ENCODE results near the gene DMPK. TPM values are rescaled to one million over a fixed set of nuclear protein-coding genes. Genes with fewer than 3 reads are reported as not detected.
A peak's percentile ranks its signal among the peaks of the same experiment; 100 is the strongest.

The DMPK gene
- total and polyA plus RNA-seq, 9 of the 15 experiments (the other 6 are each of a cell fraction or from before 2014, with no cell fraction given) = 0.24 to 31.3 (median 7.3) TPM

GRCh38 chr19:45782820-45783785 lies 813 bp upstream of the DMPK start:
- FAIRE-seq = no peak
- Histone ChIP-seq H3K9ac (ENCODE audit: insufficient read depth in 1 of 2, low read depth in 2 of 2, low read length in 2 of 2) (peak overlapping the region in 1 of 2 experiments; percentile 78; a peak in 2 of 4 replicates), H3K4me2 (ENCODE audit: insufficient read depth, low read length) (no peak overlapping the region)
- TF ChIP-seq MAX (CRISPR knock-in tag; IDR thresholded peaks at IDR 0.05) (0 out of 2 replicates have a peak, but pooled peaks have one; percentile 16), POLR2G (IDR thresholded peaks at IDR 0.05; ENCODE audit: low read depth, low read length) (peak; percentile 52), MAFG (tag; conservative IDR thresholded peaks at IDR 0.05) (no peak), RFX7 (CRISPR knock-in tag; IDR thresholded peaks at IDR 0.05) (no peak), BCL6 (CRISPR knock-in tag; IDR thresholded peaks at IDR 0.05) (no peak), IRF2 (CRISPR knock-in tag; IDR thresholded peaks at IDR 0.05) (no peak), ZNF695 (CRISPR knock-in tag; IDR thresholded peaks at IDR 0.05) (no peak), EWSR1 (IDR thresholded peaks at IDR 0.05; ENCODE audit: borderline replicate concordance, low read depth, partially characterized antibody) (no peak), ZNF384 (IDR thresholded peaks at IDR 0.05; ENCODE audit: low read depth, low read length) (0 out of 2 replicates have a peak, but pooled peaks have one; percentile 10), NCOA6 (IDR thresholded peaks at IDR 0.05) (no peak), SMAD4 (CRISPR knock-in tag; conservative IDR thresholded peaks at IDR 0.05) (no peak), RBFOX2 (IDR thresholded peaks at IDR 0.05; ENCODE audit: low read depth, low read length) (peak; percentile 34; the same call in 1 of the 2 replicates), RBM14 (IDR thresholded peaks at IDR 0.05; ENCODE audit: borderline replicate concordance, insufficient read depth, low read depth, low read length) (no peak), ZNF174 (CRISPR knock-in tag; IDR thresholded peaks at IDR 0.05) (no peak), STAT5B (CRISPR knock-in tag; IDR thresholded peaks at IDR 0.05) (no peak), TFAP4 (CRISPR knock-in tag; IDR thresholded peaks at IDR 0.05; ENCODE audit: borderline replicate concordance) (0 out of 2 replicates have a peak, but pooled peaks have one; percentile 12), CTBP1 (IDR thresholded peaks at IDR 0.05; ENCODE audit: borderline replicate concordance) (no peak)
- TF ChIP-seq, protein P1, sequence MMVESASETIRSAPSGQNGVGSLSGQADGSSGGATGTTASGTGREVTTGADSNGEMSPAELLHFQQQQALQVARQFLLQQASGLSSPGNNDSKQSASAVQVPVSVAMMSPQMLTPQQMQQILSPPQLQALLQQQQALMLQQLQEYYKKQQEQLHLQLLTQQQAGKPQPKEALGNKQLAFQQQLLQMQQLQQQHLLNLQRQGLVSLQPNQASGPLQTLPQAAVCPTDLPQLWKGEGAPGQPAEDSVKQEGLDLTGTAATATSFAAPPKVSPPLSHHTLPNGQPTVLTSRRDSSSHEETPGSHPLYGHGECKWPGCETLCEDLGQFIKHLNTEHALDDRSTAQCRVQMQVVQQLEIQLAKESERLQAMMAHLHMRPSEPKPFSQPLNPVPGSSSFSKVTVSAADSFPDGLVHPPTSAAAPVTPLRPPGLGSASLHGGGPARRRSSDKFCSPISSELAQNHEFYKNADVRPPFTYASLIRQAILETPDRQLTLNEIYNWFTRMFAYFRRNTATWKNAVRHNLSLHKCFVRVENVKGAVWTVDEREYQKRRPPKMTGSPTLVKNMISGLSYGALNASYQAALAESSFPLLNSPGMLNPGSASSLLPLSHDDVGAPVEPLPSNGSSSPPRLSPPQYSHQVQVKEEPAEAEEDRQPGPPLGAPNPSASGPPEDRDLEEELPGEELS (CRISPR knock-in tag; IDR thresholded peaks at IDR 0.05; ENCODE audit: borderline replicate concordance) = no peak

More at GRCh38 chr19:45782820-45783785, 813 bp upstream of the DMPK start:
- ChIA-PET CTCF (ENCODE audit: low intra/inter-chr PET ratio) (no interaction called here), POLR2A (interaction anchor here (0.5 to 7.7 kb wide), 8 partner anchors 9 to 1003 kb away, joined by 3 to 70 read pairs (median 3); partner anchors contain the start of genes DMWD and SIX5)
- Histone ChIP-seq H4K20me1 (replicated peaks; ENCODE audit: control insufficient read depth, insufficient read depth, low read length) (peaks cover 10% of the 10 kb centered on the region; the same call in 1 of the 2 replicates), H3K36me3 (ENCODE audit: control insufficient read depth, insufficient read depth, low read length) (peaks cover 31% of the 10 kb centered on the region; the same call in 2 of the 3 replicates), H2AFZ (ENCODE audit: low read depth, low read length) (no peak overlapping the region), H3K27me3 (ENCODE audit: control insufficient read depth in 2 of 2, insufficient read depth in 2 of 2, low read length in 2 of 2) (no peaks in the 10 kb centered on the region), H3K9me1 (ENCODE audit: control insufficient read depth, insufficient read depth, low read length) (peaks cover 6% of the 10 kb centered on the region), H3K4me3 (no peak overlapping the region), H3K79me2 (ENCODE audit: control insufficient read depth, insufficient read depth, low read length) (no peaks in the 10 kb centered on the region), H3K27ac (ENCODE audit: extremely low read depth, low read depth, low read length) (no peak overlapping the region), H3K4me1 (replicated peaks in 1 of 2; ENCODE audit: control insufficient read depth in 2 of 2, insufficient read depth in 2 of 2, low read length in 2 of 2) (peaks cover 16 to 67% of the 10 kb centered on the region in 2 experiments), H3K9me3 (replicated peaks; ENCODE audit: control insufficient read depth, insufficient read depth, low read depth, low read length) (no peaks in the 10 kb centered on the region)
- BruUV-seq (replicated peaks) = no TSS peak
- DNase-seq (ENCODE audit: extremely low read depth in 1 of 4, low spot score in 3 of 4) = no peak
- 73% methylated on average over 19 of the region's 26 CpGs for WGBS (ENCODE audit: insufficient coverage, low coverage, missing lambda C conversion rate)
- intact Hi-C loops (cut with micrococcal nuclease) (no loop called here), in situ Hi-C loops (cut with MboI) (no loop called here)
- ATAC-seq = no peak

All from K562 (cell line).